Stimulated activated CD8-positive, alpha-beta memory T cell treated with anti-CD3 and anti-CD28 coated beads, Interleukin-15, amount 100 ng/mL, for 4 hours (primary cell): Measurements from ENCODE around the gene GPD1.
"Not testable (repeated sequence)": the region's sequence is repeated elsewhere in the genome, so short reads cannot be mapped to it uniquely, and the experiment has no call there.

Source experiments
- DNase-seq, 2 donors: peaks; one replicate each; pipeline ENCODE4 v3.0.0-alpha.2; 2020; ENCODE audit warnings: low read depth in 2 of 2

Gene GPD1

DNA sequence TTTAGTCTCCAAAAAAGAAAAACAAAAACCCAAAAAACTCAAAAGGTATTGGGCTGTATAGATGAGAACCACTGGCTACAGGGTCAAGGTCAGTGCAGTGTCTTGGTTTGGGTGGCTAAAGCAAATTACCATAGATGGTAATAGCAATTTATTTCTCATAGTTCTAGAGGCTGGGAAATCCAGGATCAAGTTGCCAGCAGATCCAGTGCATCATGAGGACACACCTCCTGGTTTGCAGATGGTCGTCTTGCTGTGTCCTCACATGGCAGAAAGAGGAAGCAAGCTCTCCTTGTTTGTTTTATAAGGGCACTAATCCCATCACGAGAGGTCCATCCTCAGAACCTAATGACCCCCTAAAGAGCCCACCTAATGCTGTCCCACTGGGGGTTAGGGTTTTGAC, 19.4 kb downstream of the GPD1 start:
- no peak for DNase-seq

DNA sequence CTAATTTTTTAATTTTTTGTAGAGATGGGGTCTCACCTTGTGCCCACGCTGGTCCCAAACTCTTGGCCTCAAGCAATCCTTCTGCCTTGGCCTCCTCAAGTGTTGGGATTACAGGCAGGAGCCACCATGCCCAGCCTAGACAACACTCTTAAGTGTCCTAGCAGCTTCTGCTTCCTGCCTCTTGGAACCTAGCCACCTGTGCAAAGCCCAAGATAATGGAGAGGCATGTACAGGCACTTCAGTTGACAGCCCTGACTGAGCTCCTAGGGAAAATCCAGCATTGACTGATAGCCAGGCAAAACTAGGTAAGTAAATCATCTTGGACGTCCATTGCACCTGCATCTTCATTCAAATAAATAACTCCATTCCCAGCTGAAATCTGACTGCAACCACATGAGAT, 23.7 kb downstream of the GPD1 start:
- no peak for DNase-seq

DNA sequence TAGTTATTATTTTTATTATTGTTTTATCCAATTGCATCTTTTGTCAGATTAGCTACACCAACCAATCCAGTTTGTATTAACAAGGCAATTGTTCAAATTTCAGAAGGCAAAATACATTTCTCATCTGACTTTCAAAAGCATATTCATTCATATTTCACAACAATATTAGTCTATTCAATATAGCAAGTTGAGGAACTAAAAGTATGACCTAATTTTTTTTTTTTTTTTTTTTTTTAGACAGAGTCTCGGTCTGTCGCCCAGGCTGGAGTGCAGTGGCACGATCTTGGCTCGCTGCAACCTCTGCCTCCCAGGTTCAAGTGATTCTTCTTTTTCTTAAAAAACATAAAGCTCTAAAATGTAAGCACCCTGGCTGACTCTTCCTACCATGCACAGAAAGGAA, 25.5 kb downstream of the GPD1 start:
- DNase-seq, result no peak

DNA sequence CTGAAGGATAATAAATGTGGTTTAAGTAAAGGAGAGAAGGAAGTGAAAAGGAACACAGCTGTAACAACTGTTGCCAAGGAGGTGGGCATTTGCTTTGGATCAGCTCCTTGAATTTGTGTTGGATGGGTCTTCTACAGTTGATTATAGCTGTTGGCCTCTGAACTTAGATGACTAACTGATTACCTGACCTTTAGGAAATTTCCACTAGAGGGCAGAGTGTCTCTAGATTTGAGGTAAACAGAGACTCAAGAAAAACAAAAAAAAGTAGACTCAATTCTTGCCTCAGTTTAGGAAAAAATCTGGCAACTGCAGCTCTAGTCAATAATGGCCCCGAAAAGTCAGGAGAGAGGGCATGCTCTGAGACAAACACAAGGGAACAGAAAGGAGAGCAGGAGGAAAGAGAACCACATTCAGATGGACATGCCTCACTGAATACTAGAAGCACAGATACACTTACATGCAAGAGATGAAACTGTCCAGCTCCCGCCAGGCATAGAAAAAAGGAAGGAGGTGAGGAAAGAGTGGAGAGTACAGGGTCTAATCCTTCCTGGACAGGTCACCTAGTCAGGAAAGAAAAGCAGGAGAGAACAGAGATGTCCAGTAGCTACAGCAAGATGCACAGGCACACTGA, 28.8 kb downstream of the GPD1 start:
- DNase-seq, result no peak

DNA sequence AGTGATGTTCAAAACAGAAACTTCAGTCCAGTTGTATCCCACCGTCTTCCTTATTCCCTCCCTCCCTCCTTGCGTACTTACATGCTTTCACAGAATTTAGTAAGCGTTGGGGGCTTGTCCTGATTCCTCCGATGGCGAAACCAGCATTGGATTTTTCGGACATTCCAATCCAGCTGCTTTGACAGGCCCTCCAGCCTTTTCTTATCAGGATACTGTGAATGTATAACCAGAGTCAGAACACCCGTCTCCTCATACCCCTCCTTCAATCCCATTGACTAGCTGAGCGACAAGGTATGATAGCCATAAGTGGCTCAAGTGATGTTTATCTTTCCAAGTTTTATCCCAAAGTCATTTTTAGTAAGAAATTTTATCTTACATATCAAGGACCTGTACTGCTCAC, 39.2 kb downstream of the GPD1 start:
- DNase-seq, result no peak

DNA sequence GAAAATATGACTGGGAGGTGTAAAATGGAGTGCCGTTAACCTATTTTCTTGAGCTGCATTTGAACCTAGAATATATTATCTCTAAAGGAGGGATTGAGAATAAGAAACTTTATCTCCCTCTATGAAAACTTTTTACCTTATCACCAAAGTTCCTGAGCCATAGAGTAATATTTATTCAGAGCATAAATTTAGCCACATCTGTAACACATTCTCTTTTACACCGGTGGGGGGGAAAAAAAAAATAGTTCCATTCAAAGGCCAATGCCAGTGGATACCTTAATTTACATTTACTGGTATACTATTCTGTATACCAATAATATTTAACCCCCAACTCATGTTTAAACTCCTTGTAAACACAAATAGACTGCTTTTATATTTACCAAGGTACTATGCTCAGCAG, 41.6 kb downstream of the GPD1 start:
- DNase-seq, result no peak

DNA sequence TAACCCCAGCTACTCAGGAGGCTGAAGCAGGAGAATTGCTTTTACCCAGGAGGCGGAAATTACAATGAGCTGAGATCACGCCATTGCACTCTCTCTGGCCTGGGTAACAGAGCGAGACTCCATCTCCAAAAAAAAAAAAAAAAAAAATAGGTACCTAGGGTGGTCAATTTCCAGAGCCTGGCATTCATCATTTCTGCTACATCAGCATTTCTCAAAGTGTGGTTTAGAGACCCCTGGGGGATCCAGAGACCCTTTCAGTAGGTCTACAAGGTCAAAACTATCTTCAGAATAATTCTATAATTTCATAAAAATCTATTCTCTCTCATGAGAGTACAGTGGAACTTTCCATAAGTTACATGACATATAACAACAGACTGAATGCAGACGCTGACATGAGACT, 43.5 kb downstream of the GPD1 start:
- no peak for DNase-seq

DNA sequence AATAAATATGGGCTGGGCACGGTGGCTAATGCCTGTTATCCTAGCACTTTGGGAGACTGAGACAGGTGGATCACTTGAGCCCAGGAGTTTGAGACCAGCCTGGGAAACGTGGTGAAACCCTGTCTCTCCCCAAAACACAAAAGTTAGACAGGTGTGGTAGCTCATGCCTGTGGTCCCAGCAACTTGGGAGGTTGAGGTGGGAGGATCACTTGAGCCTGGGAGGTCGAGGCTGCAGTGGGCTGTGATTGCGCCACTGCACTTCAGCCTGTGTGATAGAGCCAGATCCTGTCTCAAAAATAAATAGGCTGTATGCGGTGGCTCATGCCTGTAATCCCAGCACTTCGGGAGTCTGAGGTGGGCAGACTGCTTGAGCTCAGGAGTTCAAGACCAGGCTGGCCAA, 44.2 kb downstream of the GPD1 start:
- DNase-seq, result not testable (repeated sequence)

DNA sequence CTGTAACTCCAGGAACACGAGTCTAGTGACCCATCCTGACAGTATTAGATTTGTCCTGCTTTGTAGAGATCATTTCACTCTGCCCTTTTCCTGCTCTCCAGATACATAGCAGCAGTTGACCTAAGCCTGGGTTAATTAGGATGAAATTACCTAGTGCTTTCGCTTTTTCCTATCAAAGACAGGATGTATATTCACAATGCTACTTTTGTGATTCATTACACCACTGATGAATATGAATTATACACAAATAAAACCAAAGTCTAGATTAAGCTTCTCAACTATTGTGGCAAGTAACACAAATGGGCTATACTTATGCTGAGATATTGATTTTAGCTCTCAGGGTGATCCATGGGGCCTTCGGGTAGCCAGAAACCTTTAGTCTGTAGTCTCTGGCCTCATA, 45.5 kb downstream of the GPD1 start:
- no peak for DNase-seq

DNA sequence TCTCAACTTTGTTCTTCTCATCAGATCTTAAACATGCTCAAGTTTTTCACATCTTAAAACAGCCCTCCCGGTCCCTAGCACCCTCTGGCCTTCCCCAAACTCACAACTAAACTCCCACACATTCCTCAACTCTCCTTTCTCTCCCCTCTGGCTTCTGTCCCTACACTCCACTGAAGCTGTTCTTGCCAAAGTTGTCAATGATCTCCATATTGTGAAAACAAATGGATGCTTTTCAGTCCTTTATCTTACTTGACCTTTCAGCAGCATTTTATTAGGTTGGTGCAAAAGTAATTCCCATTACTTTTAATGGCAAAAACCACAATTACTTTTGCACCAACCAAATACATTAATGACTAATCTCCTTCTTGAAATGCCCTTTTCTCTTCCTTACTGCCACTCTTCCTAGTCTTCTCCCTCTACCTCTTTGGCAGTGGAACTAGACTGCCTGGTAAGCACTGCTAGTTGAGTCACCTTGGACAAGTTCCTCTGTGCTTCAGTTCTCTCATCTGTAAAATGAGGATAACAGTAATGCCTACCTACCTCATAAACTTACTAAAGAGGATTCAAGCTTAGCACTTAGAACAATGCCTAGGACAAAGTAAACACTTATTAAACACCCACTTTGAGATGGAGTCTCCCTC, 47.4 kb downstream of the GPD1 start:
- no peak for DNase-seq

DNA sequence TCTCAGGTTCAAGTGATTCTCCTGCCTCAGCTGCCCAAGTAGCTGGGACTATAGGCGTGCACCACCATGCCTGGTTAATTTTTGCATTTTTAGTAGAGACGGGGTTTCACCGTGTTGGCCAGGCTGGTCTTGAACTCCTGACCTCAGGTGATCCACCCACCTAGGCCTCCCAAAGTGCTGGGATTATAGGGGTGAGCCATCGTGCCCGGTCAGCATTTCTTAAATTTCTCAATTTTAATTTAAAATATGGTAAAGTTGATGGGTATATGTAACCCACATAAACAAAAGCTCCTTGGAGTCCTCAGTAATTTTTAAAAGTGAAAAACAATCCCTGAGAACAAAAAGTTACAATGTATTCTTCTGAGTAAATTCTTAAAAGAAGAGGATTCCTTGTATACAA, 51.1 kb downstream of the GPD1 start:
- not testable (repeated sequence) for DNase-seq

DNA sequence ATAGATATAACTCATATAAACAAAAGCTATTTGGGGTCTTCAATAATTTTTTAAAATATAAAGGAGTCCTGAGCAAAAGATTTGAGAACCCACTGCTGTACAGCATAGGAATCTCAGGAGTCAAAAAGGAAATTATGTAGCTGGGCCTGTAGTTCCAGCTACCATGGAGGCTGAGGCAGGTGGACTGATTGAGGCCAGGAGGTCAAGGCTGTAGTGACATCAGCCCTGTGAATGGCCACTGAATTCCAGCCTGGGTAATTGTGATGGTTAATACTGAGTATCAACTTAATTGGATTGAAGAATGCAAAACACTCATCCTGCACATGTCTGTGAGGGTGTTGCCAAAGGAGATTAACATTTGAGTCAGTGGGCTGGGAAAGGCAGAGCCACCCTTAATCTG, 52.8 kb downstream of the GPD1 start:
- DNase-seq, result no peak

DNA sequence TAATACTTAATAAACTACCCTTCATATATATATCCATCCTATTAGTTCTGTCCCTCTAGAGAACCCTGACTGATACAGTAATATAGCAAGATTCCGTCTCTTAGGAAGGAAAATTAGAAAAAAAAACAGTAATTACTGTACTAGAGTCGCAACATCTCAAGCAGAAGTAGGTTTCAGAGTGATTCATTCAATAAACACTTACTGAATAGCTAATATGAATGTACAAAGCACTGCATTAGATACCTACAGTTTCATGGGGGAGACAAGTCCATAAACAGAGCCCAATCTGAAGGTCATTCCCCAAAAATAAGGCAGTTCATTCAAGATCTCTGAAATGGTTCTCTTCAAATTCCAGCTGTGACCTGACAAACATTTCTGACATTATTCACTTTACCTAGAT, 53.5 kb downstream of the GPD1 start:
- no peak for DNase-seq

DNA sequence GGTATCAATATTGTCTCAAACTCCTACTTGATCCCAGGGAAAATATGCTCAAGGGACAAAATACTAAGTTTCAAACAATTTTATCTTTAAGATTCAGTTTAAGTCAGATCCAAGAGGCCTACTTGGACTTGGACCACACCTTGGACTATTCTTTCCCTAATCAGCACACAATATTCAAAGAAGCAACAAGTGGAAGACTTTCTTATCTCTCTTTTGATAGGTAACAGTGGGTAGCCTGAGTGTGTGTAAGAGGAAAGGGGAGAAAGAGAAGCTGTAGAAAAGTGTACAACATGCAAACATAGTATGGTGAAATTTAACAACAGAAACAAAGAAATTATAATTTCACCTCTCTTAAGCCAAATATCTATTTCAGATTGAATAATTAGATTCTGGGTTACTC, 56.8 kb downstream of the GPD1 start:
- DNase-seq, result no peak
